ENCODE data around the gene RAB33B. TPM values are rescaled to one million over a fixed set of nuclear protein-coding genes. Genes with fewer than 3 reads are reported as not detected.

RAB33B gene
- total RNA-seq, 6 experiments from 2014 or later, result 10.9 to 15.1 (median 12.1) TPM

DNA sequence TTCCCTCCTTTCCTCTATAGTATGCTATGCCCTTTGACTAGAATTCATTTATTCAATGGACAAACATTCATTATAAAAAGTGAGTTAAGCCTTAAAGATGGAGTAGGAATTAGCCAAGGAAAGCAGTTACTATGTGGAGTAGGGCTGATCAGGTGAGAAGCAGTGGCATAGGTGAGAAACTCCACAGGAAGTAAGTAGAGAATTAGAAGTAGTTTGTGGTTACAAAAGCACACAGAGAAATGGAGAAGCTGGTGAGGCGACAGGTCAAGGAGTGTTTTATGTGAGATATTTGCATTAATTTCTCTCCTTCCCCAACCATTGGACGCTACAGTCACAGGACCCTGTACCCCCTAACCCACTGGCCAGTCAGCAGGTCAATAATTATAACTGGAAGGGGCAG, 71.5 kb downstream of the RAB33B start:
- H3K36me3 ChIP-seq, result peaks cover 0 to 35% (median 21%) of the 10 kb centered on the region in 4 donors
- DNase-seq (no peak), ATAC-seq (no peak)
- TF ChIP-seq, protein P1, sequence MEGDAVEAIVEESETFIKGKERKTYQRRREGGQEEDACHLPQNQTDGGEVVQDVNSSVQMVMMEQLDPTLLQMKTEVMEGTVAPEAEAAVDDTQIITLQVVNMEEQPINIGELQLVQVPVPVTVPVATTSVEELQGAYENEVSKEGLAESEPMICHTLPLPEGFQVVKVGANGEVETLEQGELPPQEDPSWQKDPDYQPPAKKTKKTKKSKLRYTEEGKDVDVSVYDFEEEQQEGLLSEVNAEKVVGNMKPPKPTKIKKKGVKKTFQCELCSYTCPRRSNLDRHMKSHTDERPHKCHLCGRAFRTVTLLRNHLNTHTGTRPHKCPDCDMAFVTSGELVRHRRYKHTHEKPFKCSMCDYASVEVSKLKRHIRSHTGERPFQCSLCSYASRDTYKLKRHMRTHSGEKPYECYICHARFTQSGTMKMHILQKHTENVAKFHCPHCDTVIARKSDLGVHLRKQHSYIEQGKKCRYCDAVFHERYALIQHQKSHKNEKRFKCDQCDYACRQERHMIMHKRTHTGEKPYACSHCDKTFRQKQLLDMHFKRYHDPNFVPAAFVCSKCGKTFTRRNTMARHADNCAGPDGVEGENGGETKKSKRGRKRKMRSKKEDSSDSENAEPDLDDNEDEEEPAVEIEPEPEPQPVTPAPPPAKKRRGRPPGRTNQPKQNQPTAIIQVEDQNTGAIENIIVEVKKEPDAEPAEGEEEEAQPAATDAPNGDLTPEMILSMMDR (IDR thresholded peaks at IDR 0.05), result no peak
- no peak for TF ChIP-seq POLR2A (IDR thresholded peaks at IDR 0.05)
- H3K27me3 ChIP-seq, result no peaks in the 10 kb centered on the region
- no peak overlapping the region for H3K27ac ChIP-seq
- WGBS (ENCODE audit: insufficient coverage, low coverage, low lambda C conversion rate, missing lambda C conversion rate), result 30% methylated on average over 2 of the region's 2 CpGs
- no peaks in the 10 kb centered on the region for H3K4me1 ChIP-seq
- no peak overlapping the region for H3K4me3 ChIP-seq
- intact Hi-C loops (cut with DNase I), result no loop called here
- no peaks in the 10 kb centered on the region for H3K9me3 ChIP-seq

Small RNAs within 50 kb of the gene (small RNA-seq; reads per million reads assigned to genes)
- 0 reads per million in 2 experiments for gene RF01225

Other genes with a start within 250 kb of the RAB33B start
- gene MGARP, start 173.9 kb upstream of the RAB33B start, total RNA-seq, result under 1 TPM in 2 of 6 experiments, not detected in 4; 0.20 to 0.43 TPM
- gene NAA15, start 152.6 kb upstream of the RAB33B start, total RNA-seq, result 10 to 100 TPM; 13.3 to 19.8 (median 16.5) TPM
- gene NDUFC1, start 151.6 kb upstream of the RAB33B start, total RNA-seq, result 10 to 100 TPM; 24.7 to 41.0 (median 32.1) TPM
- 10 to 100 TPM; 31.6 to 53.7 (median 45.4) TPM for gene SETD7, start 102.1 kb downstream of the RAB33B start, total RNA-seq
- gene MGST2, start 211.7 kb downstream of the RAB33B start, total RNA-seq, result 100 to 1,000 TPM; 105 to 125 (median 114) TPM

All from right lobe of liver (tissue), 6 donors.